Neural progenitor cell (in vitro differentiated cells): Measurements from ENCODE around the gene CILP. TPM values are rescaled to one million over a fixed set of nuclear protein-coding genes. Genes with fewer than 3 reads are reported as not detected.

Experiments used
- DNase-seq: peaks from one replicate; pipeline ENCODE4 v3.0.0-alpha.2; 2016; ENCODE audit warnings: low spot score
- H2AFZ ChIP-seq: fragments of 200-600 bp; sonication (generic); replicated peaks from 2 replicates; pipeline ENCODE4 v1.6.1; 2016; ENCODE audit warnings: antibody characterized with exemption
- H3F3A ChIP-seq: fragments of 200-600 bp; sonication (generic); 2 replicates; pipeline ENCODE4 v1.6.1; 2016; ENCODE audit warnings: antibody characterized with exemption, low read depth
- H3K27ac ChIP-seq: fragments of 200-600 bp; sonication (generic); 2 replicates; pipeline ENCODE4 v1.5.1; 2016; ENCODE audit warnings: mild to moderate bottlenecking
- H3K27me3 ChIP-seq: fragments of 200-600 bp; sonication (generic); 2 replicates; pipeline ENCODE4 v1.6.1; 2016; ENCODE audit warnings: mild to moderate bottlenecking, moderate library complexity
- H3K36me3 ChIP-seq: fragments of 200-600 bp; sonication (generic); 2 replicates; pipeline ENCODE4 v1.5.1; 2016
- H3K4me1 ChIP-seq: fragments of 200-600 bp; sonication (generic); 2 replicates; pipeline ENCODE4 v1.6.1; 2016; ENCODE audit warnings: mixed run types
- H3K4me2 ChIP-seq: fragments of 200-600 bp; sonication (generic); 2 replicates; pipeline ENCODE4 v1.6.1; 2016
- H3K4me3 ChIP-seq: fragments of 200-600 bp; sonication (generic); 2 replicates; pipeline ENCODE4 v1.5.1; 2016
- H3K79me2 ChIP-seq: fragments of 200-600 bp; sonication (generic); 2 replicates; pipeline ENCODE4 v1.6.1; 2016; ENCODE audit warnings: low read depth
- H3K9ac ChIP-seq: fragments of 200-600 bp; sonication (generic); 2 replicates; pipeline ENCODE4 v1.6.1; 2016
- H3K9me3 ChIP-seq: fragments of 200-600 bp; sonication (generic); 2 replicates; pipeline ENCODE4 v1.5.1; 2016; ENCODE audit warnings: low read depth
- H4K20me1 ChIP-seq: fragments of 200-600 bp; sonication (generic); 2 replicates; pipeline ENCODE4 v1.6.1; 2016; ENCODE audit warnings: low read depth
- H3K27ac Mint-ChIP-seq: 3 replicates; pipeline ENCODE4 v1.8.0; 2021; ENCODE audit warnings: mixed read lengths
- H3K27me3 Mint-ChIP-seq: 2 replicates; pipeline ENCODE4 v1.8.0; 2022; ENCODE audit warnings: low read depth, mild to moderate bottlenecking, inconsistent platforms, moderate library complexity, mixed read lengths; ENCODE audit not compliant: insufficient read depth
- H3K36me3 Mint-ChIP-seq: 3 replicates; pipeline ENCODE4 v1.8.0; 2021; ENCODE audit warnings: mixed read lengths
- H3K4me1 Mint-ChIP-seq: 3 replicates; pipeline ENCODE4 v1.8.0; 2021; ENCODE audit warnings: mixed read lengths
- H3K4me3 Mint-ChIP-seq: 3 replicates; pipeline ENCODE4 v1.8.0; 2021; ENCODE audit warnings: mild to moderate bottlenecking, moderate library complexity, mixed read lengths
- H3K9me3 Mint-ChIP-seq: 3 replicates; pipeline ENCODE4 v1.8.0; 2020; ENCODE audit warnings: mixed read lengths
- EZH2 ChIP-seq: fragments of 200-600 bp; sonication (generic); IDR thresholded peaks from 2 replicates; pipeline ENCODE4 v1.6.1; 2017; ENCODE audit warnings: antibody characterized with exemption, mild to moderate bottlenecking, moderate library complexity
- EZH2phosphoT487 ChIP-seq: fragments of 200-600 bp; sonication (generic); IDR thresholded peaks from 2 replicates; pipeline ENCODE4 v1.6.1; 2017; ENCODE audit warnings: antibody characterized with exemption
- total RNA-seq: library from RNA; depleted of rRNA; stranded (reverse); fragments of >200 nt; gene quantifications from 2 replicates; pipeline ENCODE4 v1.2.3, GENCODE V29; 2015; ENCODE audit warnings: low replicate concordance
- TF ChIP-seq, protein P1 (sequence below): fragments of 200-600 bp; sonication (generic); IDR thresholded peaks from 2 replicates; pipeline ENCODE4 v1.5.1; 2017; ENCODE audit warnings: antibody characterized with exemption, mild to moderate bottlenecking

Gene CILP
- total RNA-seq, 1 donor from 2014 or later: not detected

DNA sequence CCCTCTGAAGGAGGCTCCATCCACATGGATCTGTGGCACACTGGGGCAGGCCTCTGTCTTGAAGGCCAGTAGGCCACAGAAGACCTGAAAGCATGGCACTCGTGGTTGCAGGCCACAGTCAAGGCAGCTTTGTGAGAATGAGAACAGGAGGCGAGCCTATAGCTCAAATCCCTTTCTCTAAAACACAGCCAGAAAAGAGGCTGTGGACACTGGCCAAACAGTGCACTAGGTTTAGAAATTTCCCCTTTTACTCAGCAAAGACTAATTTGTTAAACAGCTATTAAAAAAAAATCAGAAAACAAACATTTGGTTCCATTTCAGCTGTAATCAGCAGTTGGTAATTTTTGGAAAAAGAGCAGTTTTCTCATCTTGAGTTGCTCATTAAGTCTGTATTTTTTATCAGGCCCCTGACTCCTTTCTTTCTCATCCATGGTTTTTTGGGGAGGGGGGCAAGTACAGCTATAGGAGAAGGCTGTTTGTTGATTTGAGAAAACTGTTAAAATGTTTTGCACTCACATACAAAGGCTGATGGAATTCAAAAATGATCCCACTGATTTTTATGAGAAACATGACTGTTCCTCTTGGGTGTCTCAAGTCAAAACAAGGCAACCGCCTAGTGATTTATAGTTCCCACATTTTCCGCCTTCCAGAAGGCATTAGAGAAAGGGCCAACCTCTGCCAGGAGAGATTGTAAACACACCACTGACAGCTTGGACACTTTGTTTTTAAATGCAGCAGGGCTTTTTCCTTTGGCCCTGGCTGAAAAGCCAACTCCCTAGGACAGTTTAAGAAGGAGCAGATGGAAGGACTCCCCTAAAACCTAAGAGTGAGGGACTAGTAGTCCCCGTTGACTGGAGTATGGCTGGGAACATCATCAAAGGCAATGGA, 47.3 kb upstream of the CILP start:
- no peak overlapping the region for H3K4me3 ChIP-seq
- DNase-seq: no peak
- Mint-ChIP-seq H3K27me3 (peaks cover 4% of the 10 kb centered on the region), H3K4me1 (peaks cover 20% of the 10 kb centered on the region), H3K27ac (peak overlapping the region; percentile 22), H3K4me3 (no peak overlapping the region), H3K9me3 (no peaks in the 10 kb centered on the region), H3K36me3 (peaks cover 25% of the 10 kb centered on the region)
- H3K4me1 ChIP-seq: peaks cover 19% of the 10 kb centered on the region
- H3K4me2 ChIP-seq: no peak overlapping the region
- no peak overlapping the region for H3K27ac ChIP-seq
- H3K36me3 ChIP-seq: no peaks in the 10 kb centered on the region
- no peaks in the 10 kb centered on the region for H3K79me2 ChIP-seq
- H4K20me1 ChIP-seq: no peaks in the 10 kb centered on the region
- peaks cover 13% of the 10 kb centered on the region for H3F3A ChIP-seq
- TF ChIP-seq, protein P1, sequence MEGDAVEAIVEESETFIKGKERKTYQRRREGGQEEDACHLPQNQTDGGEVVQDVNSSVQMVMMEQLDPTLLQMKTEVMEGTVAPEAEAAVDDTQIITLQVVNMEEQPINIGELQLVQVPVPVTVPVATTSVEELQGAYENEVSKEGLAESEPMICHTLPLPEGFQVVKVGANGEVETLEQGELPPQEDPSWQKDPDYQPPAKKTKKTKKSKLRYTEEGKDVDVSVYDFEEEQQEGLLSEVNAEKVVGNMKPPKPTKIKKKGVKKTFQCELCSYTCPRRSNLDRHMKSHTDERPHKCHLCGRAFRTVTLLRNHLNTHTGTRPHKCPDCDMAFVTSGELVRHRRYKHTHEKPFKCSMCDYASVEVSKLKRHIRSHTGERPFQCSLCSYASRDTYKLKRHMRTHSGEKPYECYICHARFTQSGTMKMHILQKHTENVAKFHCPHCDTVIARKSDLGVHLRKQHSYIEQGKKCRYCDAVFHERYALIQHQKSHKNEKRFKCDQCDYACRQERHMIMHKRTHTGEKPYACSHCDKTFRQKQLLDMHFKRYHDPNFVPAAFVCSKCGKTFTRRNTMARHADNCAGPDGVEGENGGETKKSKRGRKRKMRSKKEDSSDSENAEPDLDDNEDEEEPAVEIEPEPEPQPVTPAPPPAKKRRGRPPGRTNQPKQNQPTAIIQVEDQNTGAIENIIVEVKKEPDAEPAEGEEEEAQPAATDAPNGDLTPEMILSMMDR: no peak
- TF ChIP-seq EZH2 (no peak), EZH2phosphoT487 (no peak)
- H2AFZ ChIP-seq: no peak overlapping the region
- no peaks in the 10 kb centered on the region for H3K27me3 ChIP-seq
- no peak overlapping the region for H3K9ac ChIP-seq
- H3K9me3 ChIP-seq: no peaks in the 10 kb centered on the region

GRCh38 chr15:65255486-65256140, 44.3 kb upstream of the CILP start:
- Histone ChIP-seq H2AFZ (no peak overlapping the region), H4K20me1 (no peaks in the 10 kb centered on the region), H3K4me1 (peaks cover 19% of the 10 kb centered on the region), H3K4me3 (no peak overlapping the region), H3K9me3 (no peaks in the 10 kb centered on the region), H3K27ac (peak overlapping the region; percentile 36), H3K36me3 (no peaks in the 10 kb centered on the region), H3K9ac (no peak overlapping the region), H3K27me3 (no peaks in the 10 kb centered on the region), H3K79me2 (no peaks in the 10 kb centered on the region), H3K4me2 (no peak overlapping the region), H3F3A (peaks cover 13% of the 10 kb centered on the region)
- H3K9me3 Mint-ChIP-seq: no peaks in the 10 kb centered on the region
- H3K27ac Mint-ChIP-seq: peak overlapping the region; percentile 83
- H3K4me3 Mint-ChIP-seq: peak overlapping the region; percentile 54
- H3K36me3 Mint-ChIP-seq: peaks cover 15% of the 10 kb centered on the region
- peaks cover 4% of the 10 kb centered on the region for H3K27me3 Mint-ChIP-seq
- TF ChIP-seq, protein P1: no peak
- no peak for TF ChIP-seq EZH2phosphoT487
- TF ChIP-seq EZH2: no peak
- no peak for DNase-seq
- peaks cover 25% of the 10 kb centered on the region for H3K4me1 Mint-ChIP-seq

- H3K36me3 Mint-ChIP-seq: peaks cover 12% of the 10 kb centered on the region
- Histone ChIP-seq H3F3A (peaks cover 13% of the 10 kb centered on the region), H3K4me2 (peak overlapping the region; percentile 19), H2AFZ (no peak overlapping the region), H3K9me3 (no peaks in the 10 kb centered on the region), H3K36me3 (no peaks in the 10 kb centered on the region), H4K20me1 (no peaks in the 10 kb centered on the region), H3K27ac (peak overlapping the region; percentile 36), H3K4me3 (no peak overlapping the region), H3K27me3 (no peaks in the 10 kb centered on the region), H3K4me1 (peaks cover 19% of the 10 kb centered on the region), H3K9ac (no peak overlapping the region), H3K79me2 (no peaks in the 10 kb centered on the region)
- H3K4me1 Mint-ChIP-seq: peaks cover 25% of the 10 kb centered on the region
- H3K4me3 Mint-ChIP-seq: peak overlapping the region; percentile 17
- DNase-seq: no peak
- H3K9me3 Mint-ChIP-seq: no peaks in the 10 kb centered on the region
- peaks cover 4% of the 10 kb centered on the region for H3K27me3 Mint-ChIP-seq
- peak overlapping the region; percentile 82 for H3K27ac Mint-ChIP-seq
- TF ChIP-seq, protein P1: no peak
- no peak for TF ChIP-seq EZH2
Observed at GRCh38 chr15:65254758-65255157, 43.5 kb upstream of the CILP start.
